ENCODE results near the gene PKIG. TPM values are rescaled to one million over a fixed set of nuclear protein-coding genes. Genes with fewer than 3 reads are reported as not detected.

The PKIG gene
- total and polyA plus RNA-seq, 2 of the 8 experiments (the other 6 are each of a cell fraction or from before 2014, with no cell fraction given), result 26.7 to 34.3 TPM

DNA sequence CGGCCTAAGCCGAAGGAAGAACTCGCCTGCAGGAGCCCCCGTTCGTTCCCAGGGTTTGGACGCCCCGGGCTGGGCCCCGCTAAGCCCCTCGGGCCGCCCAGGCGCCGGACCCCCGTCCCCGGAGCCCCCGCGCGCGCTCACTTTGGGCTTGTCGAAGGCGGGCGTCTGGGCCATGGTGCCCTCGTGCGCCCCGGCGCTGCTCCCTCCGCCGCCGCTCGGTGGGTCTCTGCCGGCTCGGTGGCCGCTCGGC lies 69.0 kb downstream of the PKIG start:
- Histone ChIP-seq H2BK5ac (ENCODE audit: low read depth, low read length) (no peak overlapping the region; the same call in 1 of the 2 replicates), H3K9me3 (ENCODE audit: insufficient read depth in 2 of 2, low read depth in 1 of 2, low read length in 1 of 2) (peaks cover 9 to 10% of the 10 kb centered on the region in 2 experiments; a peak in 3 of 4 replicates), H2BK15ac (ENCODE audit: low read length) (no peak overlapping the region), H2AK5ac (ENCODE audit: low read depth, low read length) (no peak overlapping the region), H2BK20ac (ENCODE audit: low read length) (no peak overlapping the region), H2BK12ac (ENCODE audit: low read depth, low read length) (0 out of 2 replicates have a peak overlapping the region, but pooled peaks have one; percentile 27), H4K8ac (ENCODE audit: extremely low read depth, insufficient read depth, low read length) (peak overlapping the region; percentile 64), H3K56ac (replicated peaks; ENCODE audit: insufficient read length, low read depth, low read length) (no peak overlapping the region), H3K4me1 (replicated peaks in 1 of 4; ENCODE audit: control insufficient read depth in 3 of 4, insufficient read depth in 4 of 4, low read length in 3 of 4) (peaks cover 10 to 21% (median 12%) of the 10 kb centered on the region in 4 experiments), H2AFZ (ENCODE audit: low read length) (no peak overlapping the region), H3K9ac (replicated peaks in 1 of 4; ENCODE audit: extremely low read depth in 1 of 4, low read depth in 3 of 4, low read length in 3 of 4) (no peak overlapping the region; a peak in 2 of 7 replicates), H3K36me3 (ENCODE audit: control insufficient read depth in 2 of 4, insufficient read depth in 4 of 4, low read length in 3 of 4) (no peaks in the 10 kb centered on the region), H4K20me1 (replicated peaks in 1 of 2; ENCODE audit: control insufficient read depth in 1 of 2, insufficient read depth in 2 of 2, low read length in 2 of 2) (no peaks in the 10 kb centered on the region), H3K23ac (ENCODE audit: insufficient read length) (no peak overlapping the region), H3K79me2 (ENCODE audit: control insufficient read depth in 1 of 2, insufficient read depth in 2 of 2, low read length in 2 of 2) (no peaks in the 10 kb centered on the region), H3K18ac (ENCODE audit: extremely low read depth, low read length) (no peak overlapping the region; the same call in 1 of the 2 replicates), H3K79me1 (ENCODE audit: low read depth, low read length) (no peaks in the 10 kb centered on the region), H3K27me3 (replicated peaks in 1 of 4; ENCODE audit: control insufficient read depth in 3 of 4, extremely low read depth in 1 of 4, insufficient read depth in 3 of 4, low read length in 3 of 4) (peaks cover 0 to 20% (median 13%) of the 10 kb centered on the region in 4 experiments; a peak in 6 of 7 replicates), H4K91ac (replicated peaks; ENCODE audit: insufficient read length, low read length) (no peak overlapping the region), H4K5ac (ENCODE audit: insufficient read length, low read depth, low read length) (no peak overlapping the region), H3K4ac (replicated peaks; ENCODE audit: insufficient read length, low read depth, low read length) (no peak overlapping the region), H2BK120ac (replicated peaks; ENCODE audit: low read depth, low read length) (no peak overlapping the region), H3K4me2 (ENCODE audit: insufficient read depth in 1 of 2, low read depth in 2 of 2, low read length in 2 of 2) (peak overlapping the region; percentile 84 to 90), H3K27ac (ENCODE audit: low read depth, low read length) (no peak overlapping the region), H3K23me2 (ENCODE audit: low read depth, low read length) (peaks cover 11% of the 10 kb centered on the region), H3K4me3 (ENCODE audit: extremely low read depth in 1 of 4, insufficient read depth in 2 of 4, low read depth in 3 of 4, low read length in 4 of 4) (peak overlapping the region; percentile 44 to 93 (median 56)), H3K14ac (ENCODE audit: insufficient read length) (no peak overlapping the region)
- CTCF ChIA-PET (ENCODE audit: partially characterized antibody), result interaction anchor here (11.0 kb wide), 1 partner anchor 32 kb away, joined by 83 read pairs; no protein-coding TSS in a partner anchor
- no peak for DNase-seq (ENCODE audit: low read depth in 1 of 2, low spot score in 2 of 2)
- no peak for TF ChIP-seq HDAC6 (IDR thresholded peaks at IDR 0.05; ENCODE audit: low read depth, low read length)
- TF ChIP-seq EP300 (IDR thresholded peaks at IDR 0.05; ENCODE audit: borderline replicate concordance in 1 of 2, low read depth in 2 of 2, low read length in 2 of 2), result no peak
- no peak for TF ChIP-seq SP4 (IDR thresholded peaks at IDR 0.05; ENCODE audit: low read length)
- TF ChIP-seq TAF1 (IDR thresholded peaks at IDR 0.05; ENCODE audit: low read depth, low read length), result 0 out of 2 replicates have a peak, but pooled peaks have one; percentile 24
- TF ChIP-seq SIN3A (conservative IDR thresholded peaks at IDR 0.05 in 1 of 2, IDR thresholded peaks at IDR 0.05 in 1 of 2; ENCODE audit: low read depth in 1 of 2, low read length in 2 of 2), result 0 out of 4 replicates have a peak, but pooled peaks of 1 of the 2 experiments have one; percentile 15
- TF ChIP-seq, protein P1, sequence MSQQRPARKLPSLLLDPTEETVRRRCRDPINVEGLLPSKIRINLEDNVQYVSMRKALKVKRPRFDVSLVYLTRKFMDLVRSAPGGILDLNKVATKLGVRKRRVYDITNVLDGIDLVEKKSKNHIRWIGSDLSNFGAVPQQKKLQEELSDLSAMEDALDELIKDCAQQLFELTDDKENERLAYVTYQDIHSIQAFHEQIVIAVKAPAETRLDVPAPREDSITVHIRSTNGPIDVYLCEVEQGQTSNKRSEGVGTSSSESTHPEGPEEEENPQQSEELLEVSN (IDR thresholded peaks at IDR 0.05), result no peak
- no peak for TF ChIP-seq CBX8 (IDR thresholded peaks at IDR 0.05; ENCODE audit: borderline replicate concordance, low read depth, low read length)
- TF ChIP-seq RBBP5 (IDR thresholded peaks at IDR 0.05; ENCODE audit: borderline replicate concordance, low read depth, low read length), result peak; percentile 38; the same call in 1 of the 2 replicates
- no peak for TF ChIP-seq YY1 (IDR thresholded peaks at IDR 0.05; ENCODE audit: low read depth, low read length)
- no peak for TF ChIP-seq GABPA (IDR thresholded peaks at IDR 0.05; ENCODE audit: borderline replicate concordance, insufficient read depth, low read length)
- WGBS, 2 experiments (ENCODE audit: extremely low coverage in 1 of 2, insufficient coverage in 1 of 2, insufficient read length in 1 of 2, insufficient replicate concordance in 2 of 2, low coverage in 1 of 2, low lambda C conversion rate in 2 of 2, missing lambda C conversion rate in 1 of 2), result 6% methylated on average over 19 of the region's 33 CpGs; no CpG with 5 or more reads in 1 of the 2 experiments
- FAIRE-seq, result no peak
- POLR2A ChIA-PET (ENCODE audit: partially characterized antibody), result interaction anchor here (0.7 to 2.3 kb wide), 3 partner anchors 9 to 14 kb away, joined by 3 to 10 read pairs (median 7); no protein-coding TSS in a partner anchor
